ENCODE results near the gene GPC3.

- no peak for TF ChIP-seq POLR2A (IDR thresholded peaks at IDR 0.05)
- TF ChIP-seq, protein P1, sequence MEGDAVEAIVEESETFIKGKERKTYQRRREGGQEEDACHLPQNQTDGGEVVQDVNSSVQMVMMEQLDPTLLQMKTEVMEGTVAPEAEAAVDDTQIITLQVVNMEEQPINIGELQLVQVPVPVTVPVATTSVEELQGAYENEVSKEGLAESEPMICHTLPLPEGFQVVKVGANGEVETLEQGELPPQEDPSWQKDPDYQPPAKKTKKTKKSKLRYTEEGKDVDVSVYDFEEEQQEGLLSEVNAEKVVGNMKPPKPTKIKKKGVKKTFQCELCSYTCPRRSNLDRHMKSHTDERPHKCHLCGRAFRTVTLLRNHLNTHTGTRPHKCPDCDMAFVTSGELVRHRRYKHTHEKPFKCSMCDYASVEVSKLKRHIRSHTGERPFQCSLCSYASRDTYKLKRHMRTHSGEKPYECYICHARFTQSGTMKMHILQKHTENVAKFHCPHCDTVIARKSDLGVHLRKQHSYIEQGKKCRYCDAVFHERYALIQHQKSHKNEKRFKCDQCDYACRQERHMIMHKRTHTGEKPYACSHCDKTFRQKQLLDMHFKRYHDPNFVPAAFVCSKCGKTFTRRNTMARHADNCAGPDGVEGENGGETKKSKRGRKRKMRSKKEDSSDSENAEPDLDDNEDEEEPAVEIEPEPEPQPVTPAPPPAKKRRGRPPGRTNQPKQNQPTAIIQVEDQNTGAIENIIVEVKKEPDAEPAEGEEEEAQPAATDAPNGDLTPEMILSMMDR (IDR thresholded peaks at IDR 0.05): no peak
Observed at GRCh38 chrX:133921086-133921485, 64.3 kb downstream of the GPC3 start.
